SK-N-SH (cell line): ENCODE measurements around the gene MYO15A. TPM values are rescaled to one million over a fixed set of nuclear protein-coding genes. Genes with fewer than 3 reads are reported as not detected.

Source experiments
- CTCF ChIA-PET: fragments of 300-600, 350-600 bp; formaldehyde crosslinking; extraction: SDS; loops from one replicate; lab custom pipeline; 2021; lab: Yijun Ruan, JAX
- POLR2A ChIA-PET: fragments of 350-600 bp; sonication (Branson Sonifier 250); formaldehyde crosslinking; extraction: SDS; loops from one replicate; lab custom pipeline; 2020; ENCODE audit warnings: antibody characterized with exemption, inconsistent platforms; lab: Yijun Ruan, JAX
- DNase-seq: peaks from one replicate; pipeline ENCODE4 v3.0.0; 2012
- H2AFZ ChIP-seq: fragments of 200-600 bp; sonication (generic); 2 replicates; pipeline ENCODE4 v1.8.1; 2016; ENCODE audit warnings: antibody characterized with exemption, mild to moderate bottlenecking, low read depth
- H3F3A ChIP-seq: fragments of 200-600 bp; sonication (generic); replicated peaks from 2 replicates; pipeline ENCODE3; 2016; ENCODE audit warnings: antibody characterized with exemption, mild to moderate bottlenecking; ENCODE audit not compliant: insufficient read depth
- H3K27ac ChIP-seq, 2 experiments: fragments of 200-500 bp in 1 of 2; fragments of 200-600 bp in 1 of 2; sonication (Bioruptor generic) in 1 of 2; sonication (generic), shearing (Covaris generic) in 1 of 2; 2 replicates each; pipeline versions ENCODE4 v1.5.1 to v1.6.1; 2014 to 2016; ENCODE audit warnings: low read depth in 2 of 2, inconsistent platforms in 1 of 2, low read length in 1 of 2, mild to moderate bottlenecking in 1 of 2, mixed read lengths in 1 of 2
- H3K27me3 ChIP-seq: fragments of 200-600 bp; sonication (generic), shearing (Covaris generic); 2 replicates; pipeline ENCODE4 v1.6.1; 2016; ENCODE audit warnings: mixed run types; ENCODE audit not compliant: insufficient read depth
- H3K36me3 ChIP-seq, 2 experiments: fragments of 200-500 bp in 1 of 2; fragments of 200-600 bp in 1 of 2; sonication (Bioruptor generic) in 1 of 2; sonication (generic) in 1 of 2; replicated peaks in 1 of 2; 2 replicates each; pipeline versions ENCODE3 to v1.5.1; 2014 to 2016; ENCODE audit warnings: low read length in 1 of 2, mild to moderate bottlenecking in 1 of 2; ENCODE audit not compliant: insufficient read depth in 2 of 2, control insufficient read depth in 1 of 2
- H3K4me1 ChIP-seq, 2 experiments: fragments of 200-500 bp in 1 of 2; fragments of 200-600 bp in 1 of 2; sonication (Bioruptor generic) in 1 of 2; sonication (generic), shearing (Covaris generic) in 1 of 2; 2 replicates each; pipeline versions ENCODE4 v1.5.1 to v1.6.1; 2014 to 2016; ENCODE audit warnings: low read depth in 1 of 2, low read length in 1 of 2, mixed run types in 1 of 2; ENCODE audit not compliant: insufficient read depth in 2 of 2, control insufficient read depth in 1 of 2
- H3K4me2 ChIP-seq: fragments of 200-600 bp; sonication (generic), shearing (Covaris generic); 2 replicates; pipeline ENCODE4 v1.6.1; 2017; ENCODE audit warnings: mixed run types
- H3K4me3 ChIP-seq, 2 experiments: fragments of 200-500 bp in 1 of 2; fragments of 200-600 bp in 1 of 2; sonication (Bioruptor generic) in 1 of 2; sonication (generic), shearing (Covaris generic) in 1 of 2; 2 replicates each; pipeline versions ENCODE4 v1.5.1 to v1.8.1; 2014 to 2016; ENCODE audit warnings: low read depth in 2 of 2, inconsistent platforms in 1 of 2, low read length in 1 of 2, mild to moderate bottlenecking in 1 of 2, mixed read lengths in 1 of 2, moderate library complexity in 1 of 2
- H3K79me2 ChIP-seq: fragments of 200-600 bp; sonication (generic); 2 replicates; pipeline ENCODE4 v1.8.1; 2017; ENCODE audit warnings: mild to moderate bottlenecking; ENCODE audit not compliant: insufficient read depth
- H3K9ac ChIP-seq: fragments of 200-600 bp; sonication (generic); 2 replicates; pipeline ENCODE4 v1.6.1; 2017; ENCODE audit warnings: mixed run types
- H3K9me2 ChIP-seq: fragments of 200-600 bp; sonication (generic); 2 replicates; pipeline ENCODE4 v1.6.1; 2017; ENCODE audit warnings: mixed run types
- H3K9me3 ChIP-seq: fragments of 200-600 bp; sonication (generic); 2 replicates; pipeline ENCODE4 v1.6.1; 2017; ENCODE audit warnings: mixed run types, mild to moderate bottlenecking, moderate library complexity
- H4K20me1 ChIP-seq: fragments of 200-600 bp; sonication (generic); 2 replicates; pipeline ENCODE4 v1.6.1; 2017; ENCODE audit warnings: mild to moderate bottlenecking, mixed run types; ENCODE audit not compliant: insufficient read depth
- CTCF ChIP-seq: fragments of 200-600 bp; sonication (generic); IDR thresholded peaks from 2 replicates; pipeline ENCODE4 v1.6.1; 2017; ENCODE audit warnings: antibody characterized with exemption, mild to moderate bottlenecking, moderate library complexity
- EP300 ChIP-seq, 2 experiments: IDR thresholded peaks; 2 replicates each; pipeline versions ENCODE4 v1.4.0 to v1.6.1; 2012; ENCODE audit warnings: borderline replicate concordance in 1 of 2, low read depth in 1 of 2, low read length in 1 of 2
- FOSL2 ChIP-seq: IDR thresholded peaks from 2 replicates; pipeline ENCODE4 v1.4.0; 2012; ENCODE audit warnings: low read depth, mild to moderate bottlenecking, moderate library complexity, borderline replicate concordance
- FOXJ3 ChIP-seq: sonication (generic); formaldehyde crosslinking; IDR thresholded peaks from 2 replicates; pipeline ENCODE4 v1.5.1; 2020; ENCODE audit warnings: mild to moderate bottlenecking, missing genetic modification reagents
- FOXM1 ChIP-seq: IDR thresholded peaks from 2 replicates; pipeline ENCODE4 v1.4.0; 2012; ENCODE audit warnings: low read depth, mild to moderate bottlenecking
- GATA2 ChIP-seq: sonication (generic); formaldehyde crosslinking; IDR thresholded peaks from 2 replicates; pipeline ENCODE4 v1.5.0; 2020; ENCODE audit warnings: mild to moderate bottlenecking, missing genetic modification reagents
- JUND ChIP-seq: IDR thresholded peaks from 2 replicates; pipeline ENCODE4 v1.4.0; 2012
- RAD21 ChIP-seq: IDR thresholded peaks from 2 replicates; pipeline ENCODE4 v1.6.1; 2012; ENCODE audit warnings: mild to moderate bottlenecking, low read length
- RXRA ChIP-seq: IDR thresholded peaks from 2 replicates; pipeline ENCODE4 v1.4.0; 2012; ENCODE audit warnings: low read depth, mild to moderate bottlenecking, borderline replicate concordance
- TAF1 ChIP-seq: IDR thresholded peaks from 2 replicates; pipeline ENCODE4 v1.6.1; 2012; ENCODE audit warnings: low read depth, mild to moderate bottlenecking, low read length, moderate library complexity, borderline replicate concordance
- USF1 ChIP-seq: IDR thresholded peaks from 2 replicates; pipeline ENCODE4 v1.4.0; 2012; ENCODE audit warnings: low read depth, borderline replicate concordance
- YY1 ChIP-seq: IDR thresholded peaks from 2 replicates; pipeline ENCODE4 v1.4.0; 2012; ENCODE audit warnings: low read depth, mild to moderate bottlenecking
- WGBS: methylation state at CpG from one replicate; pipeline ENCODE4 v1.1.6; 2017; ENCODE audit warnings: low lambda C conversion rate; 5-methylcytosine and 5-hydroxymethylcytosine counted together
- polyA plus RNA-seq, 3 experiments: library from polyadenylated mRNA; depleted of rRNA; stranded (reverse); fragments of >200 nt; gene quantifications; 2 replicates each; pipeline ENCODE4 v1.2.3, GENCODE V29; 2012
- TF ChIP-seq, protein P1 (sequence below): fragments of 150-350 bp; IDR thresholded peaks from 2 replicates; pipeline ENCODE4 v1.6.1; 2016; ENCODE audit warnings: mild to moderate bottlenecking, low read depth, low read length

MYO15A gene
- polyA plus RNA-seq, 1 of the 3 experiments (the other 2 are of a cell fraction): 0.43 TPM

GRCh38 chr17:18138065-18138749 is 29.7 kb downstream of the MYO15A start:
- Histone ChIP-seq H3F3A (peaks cover 3% of the 10 kb centered on the region), H3K4me2 (no peak overlapping the region), H3K9ac (no peak overlapping the region), H3K9me3 (no peaks in the 10 kb centered on the region), H3K36me3 (no peaks in the 10 kb centered on the region), H3K4me1 (peaks cover 0 to 18% of the 10 kb centered on the region in 2 experiments; a peak in 1 of 4 replicates)
- no peak for DNase-seq
- TF ChIP-seq FOXJ3 (CRISPR knock-in tag) (no peak), CTCF (no peak), USF1 (no peak), JUND (no peak), YY1 (no peak), RAD21 (no peak), RXRA (no peak), GATA2 (CRISPR knock-in tag) (no peak), EP300 (IDR thresholded peaks at IDR 0.05; ENCODE audit: borderline replicate concordance in 1 of 2, low read depth in 1 of 2, low read length in 1 of 2) (no peak), TAF1 (no peak), FOXM1 (no peak)
- TF ChIP-seq, all 33 proteins: peak for 0
- H4K20me1 ChIP-seq: no peaks in the 10 kb centered on the region
- H3K4me3 ChIP-seq: no peak overlapping the region
- H2AFZ ChIP-seq: no peak overlapping the region
- H3K27ac ChIP-seq: no peak overlapping the region
- H3K79me2 ChIP-seq: no peaks in the 10 kb centered on the region
- ChIA-PET CTCF (interaction anchor here (0.8 to 3.1 kb wide), 5 partner anchors 8 to 34 kb away, joined by 3 to 9 read pairs (median 5); no protein-coding TSS in a partner anchor), POLR2A (no interaction called here)
- no peaks in the 10 kb centered on the region for H3K9me2 ChIP-seq
- H3K27me3 ChIP-seq: no peaks in the 10 kb centered on the region
- WGBS: 74% methylated on average over 6 of the region's 8 CpGs

- Histone ChIP-seq H3K9ac (no peak overlapping the region), H3K27ac (no peak overlapping the region), H3K4me1 (peaks cover 0 to 18% of the 10 kb centered on the region in 2 experiments; a peak in 1 of 4 replicates), H3K4me2 (no peak overlapping the region), H3K4me3 (no peak overlapping the region), H3K36me3 (no peaks in the 10 kb centered on the region), H3K79me2 (no peaks in the 10 kb centered on the region), H3K27me3 (no peaks in the 10 kb centered on the region)
- TF ChIP-seq RAD21: no peak
- TF ChIP-seq, protein P1, sequence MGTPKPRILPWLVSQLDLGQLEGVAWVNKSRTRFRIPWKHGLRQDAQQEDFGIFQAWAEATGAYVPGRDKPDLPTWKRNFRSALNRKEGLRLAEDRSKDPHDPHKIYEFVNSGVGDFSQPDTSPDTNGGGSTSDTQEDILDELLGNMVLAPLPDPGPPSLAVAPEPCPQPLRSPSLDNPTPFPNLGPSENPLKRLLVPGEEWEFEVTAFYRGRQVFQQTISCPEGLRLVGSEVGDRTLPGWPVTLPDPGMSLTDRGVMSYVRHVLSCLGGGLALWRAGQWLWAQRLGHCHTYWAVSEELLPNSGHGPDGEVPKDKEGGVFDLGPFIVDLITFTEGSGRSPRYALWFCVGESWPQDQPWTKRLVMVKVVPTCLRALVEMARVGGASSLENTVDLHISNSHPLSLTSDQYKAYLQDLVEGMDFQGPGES: no peak
- TF ChIP-seq FOXJ3 (CRISPR knock-in tag): no peak
- TF ChIP-seq FOSL2: no peak
- TF ChIP-seq, all 33 proteins: peak for 0
- Histone ChIP-seq H3F3A (peaks cover 3% of the 10 kb centered on the region), H4K20me1 (no peaks in the 10 kb centered on the region), H3K9me2 (no peaks in the 10 kb centered on the region), H3K9me3 (no peaks in the 10 kb centered on the region), H2AFZ (no peak overlapping the region)
- CTCF ChIA-PET: interaction anchor here (0.7 to 4.3 kb wide), 6 partner anchors 9 to 78 kb away, joined by 3 to 25 read pairs (median 6); no protein-coding TSS in a partner anchor
- DNase-seq: no peak
- POLR2A ChIA-PET: no interaction called here
- WGBS: 88% methylated on average over 2 of the region's 2 CpGs
These were observed 30.5 kb downstream of the MYO15A start for GRCh38 chr17:18139092-18139491.
